Measurements from ENCODE around the gene ITSN1.

DNA sequence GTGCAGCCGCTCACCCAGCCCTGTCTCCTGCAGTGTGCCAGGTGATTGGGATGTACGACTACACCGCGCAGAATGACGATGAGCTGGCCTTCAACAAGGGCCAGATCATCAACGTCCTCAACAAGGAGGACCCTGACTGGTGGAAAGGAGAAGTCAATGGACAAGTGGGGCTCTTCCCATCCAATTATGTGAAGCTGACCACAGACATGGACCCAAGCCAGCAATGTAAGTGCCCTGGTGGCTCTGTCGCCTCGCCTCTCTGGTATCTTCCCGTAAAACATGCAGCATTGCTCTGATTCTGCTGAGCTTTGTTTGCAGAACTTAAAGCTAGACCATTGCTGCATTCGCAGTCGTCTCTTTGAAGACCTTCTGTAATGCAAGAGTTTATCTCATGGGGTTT lies 194.1 kb downstream of the ITSN1 start:
- TF ChIP-seq, protein P1, sequence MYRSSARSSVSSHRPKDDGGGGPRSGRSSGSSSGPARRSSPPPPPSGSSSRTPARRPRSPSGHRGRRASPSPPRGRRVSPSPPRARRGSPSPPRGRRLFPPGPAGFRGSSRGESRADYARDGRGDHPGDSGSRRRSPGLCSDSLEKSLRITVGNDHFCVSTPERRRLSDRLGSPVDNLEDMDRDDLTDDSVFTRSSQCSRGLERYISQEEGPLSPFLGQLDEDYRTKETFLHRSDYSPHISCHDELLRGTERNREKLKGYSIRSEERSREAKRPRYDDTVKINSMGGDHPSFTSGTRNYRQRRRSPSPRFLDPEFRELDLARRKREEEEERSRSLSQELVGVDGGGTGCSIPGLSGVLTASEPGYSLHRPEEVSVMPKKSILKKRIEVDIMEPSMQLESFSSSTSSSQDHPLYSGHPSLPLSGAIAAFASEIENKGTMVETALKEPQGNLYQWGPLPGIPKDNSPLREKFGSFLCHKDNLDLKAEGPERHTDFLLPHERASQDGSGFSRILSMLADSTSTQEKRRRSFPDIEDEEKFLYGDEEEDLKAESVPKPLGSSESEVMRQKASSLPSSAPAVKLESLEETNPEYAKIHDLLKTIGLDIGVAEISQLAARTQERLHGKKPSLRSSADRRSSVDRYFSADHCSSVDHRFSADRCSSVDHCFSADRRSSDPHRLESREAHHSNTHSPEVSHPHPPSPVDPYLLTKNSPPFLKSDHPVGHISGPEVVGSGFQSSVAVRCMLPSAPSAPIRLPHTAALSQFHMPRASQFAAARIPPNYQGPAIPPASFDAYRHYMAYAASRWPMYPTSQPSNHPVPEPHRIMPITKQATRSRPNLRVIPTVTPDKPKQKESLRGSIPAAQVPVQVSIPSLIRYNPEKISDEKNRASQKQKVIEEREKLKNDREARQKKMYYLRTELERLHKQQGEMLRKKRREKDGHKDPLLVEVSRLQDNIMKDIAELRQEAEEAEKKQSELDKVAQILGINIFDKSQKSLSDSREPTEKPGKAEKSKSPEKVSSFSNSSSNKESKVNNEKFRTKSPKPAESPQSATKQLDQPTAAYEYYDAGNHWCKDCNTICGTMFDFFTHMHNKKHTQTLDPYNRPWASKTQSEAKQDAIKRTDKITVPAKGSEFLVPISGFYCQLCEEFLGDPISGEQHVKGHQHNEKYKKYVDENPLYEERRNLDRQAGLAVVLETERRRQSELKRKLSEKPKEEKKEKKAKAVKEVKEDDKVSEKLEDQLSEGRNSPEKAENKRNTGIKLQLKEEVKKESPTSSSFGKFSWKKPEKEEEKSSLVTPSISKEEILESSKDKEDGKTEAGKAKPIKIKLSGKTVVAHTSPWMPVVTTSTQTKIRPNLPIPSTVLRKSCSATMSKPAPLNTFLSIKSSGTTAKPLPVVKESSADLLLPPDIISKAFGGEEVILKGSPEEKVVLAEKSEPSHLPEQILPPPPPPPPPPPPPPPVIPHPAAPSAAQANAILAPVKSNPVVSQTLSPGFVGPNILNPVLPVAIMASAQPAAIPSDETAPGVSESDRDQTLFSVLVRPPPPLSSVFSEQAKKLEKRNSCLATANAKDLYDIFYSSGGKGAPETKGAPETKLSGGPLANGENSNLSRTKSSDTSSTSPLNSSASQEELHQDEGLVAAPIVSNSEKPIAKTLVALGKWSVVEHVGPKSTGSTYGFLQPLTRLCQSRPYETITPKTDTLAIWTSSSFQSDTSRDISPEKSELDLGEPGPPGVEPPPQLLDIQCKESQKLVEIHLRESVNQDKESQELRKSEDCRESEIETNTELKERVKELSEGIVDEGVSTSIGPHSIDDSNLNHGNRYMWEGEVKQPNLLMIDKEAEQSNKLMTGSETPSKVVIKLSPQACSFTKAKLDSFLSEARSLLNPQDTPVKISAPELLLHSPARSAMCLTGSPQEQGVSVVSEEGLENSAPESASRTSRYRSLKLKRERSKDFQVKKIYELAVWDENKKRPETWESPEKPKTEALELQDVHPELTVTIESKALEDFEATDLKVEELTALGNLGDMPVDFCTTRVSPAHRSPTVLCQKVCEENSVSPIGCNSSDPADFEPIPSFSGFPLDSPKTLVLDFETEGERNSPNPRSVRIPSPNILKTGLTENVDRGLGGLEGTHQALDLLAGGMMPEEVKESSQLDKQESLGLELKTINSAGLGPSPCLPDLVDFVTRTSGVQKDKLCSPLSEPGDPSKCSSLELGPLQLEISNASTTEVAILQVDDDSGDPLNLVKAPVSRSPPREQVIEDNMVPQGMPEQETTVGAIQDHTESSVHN (CRISPR knock-in tag; IDR thresholded peaks at IDR 0.05) = no peak
- TF ChIP-seq, protein P2, sequence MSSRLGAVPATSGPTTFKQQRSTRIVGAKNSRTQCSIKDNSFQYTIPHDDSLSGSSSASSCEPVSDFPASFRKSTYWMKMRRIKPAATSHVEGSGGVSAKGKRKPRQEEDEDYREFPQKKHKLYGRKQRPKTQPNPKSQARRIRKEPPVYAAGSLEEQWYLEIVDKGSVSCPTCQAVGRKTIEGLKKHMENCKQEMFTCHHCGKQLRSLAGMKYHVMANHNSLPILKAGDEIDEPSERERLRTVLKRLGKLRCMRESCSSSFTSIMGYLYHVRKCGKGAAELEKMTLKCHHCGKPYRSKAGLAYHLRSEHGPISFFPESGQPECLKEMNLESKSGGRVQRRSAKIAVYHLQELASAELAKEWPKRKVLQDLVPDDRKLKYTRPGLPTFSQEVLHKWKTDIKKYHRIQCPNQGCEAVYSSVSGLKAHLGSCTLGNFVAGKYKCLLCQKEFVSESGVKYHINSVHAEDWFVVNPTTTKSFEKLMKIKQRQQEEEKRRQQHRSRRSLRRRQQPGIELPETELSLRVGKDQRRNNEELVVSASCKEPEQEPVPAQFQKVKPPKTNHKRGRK (CRISPR knock-in tag; IDR thresholded peaks at IDR 0.05) = no peak
- TF ChIP-seq ZNF260 (CRISPR knock-in tag; IDR thresholded peaks at IDR 0.05; ENCODE audit: borderline replicate concordance, low read depth) (no peak), CTCF (CRISPR knock-in tag; IDR thresholded peaks at IDR 0.05) (no peak), RAD21 (CRISPR knock-in tag; IDR thresholded peaks at IDR 0.05) (no peak), ZNF138 (CRISPR knock-in tag; IDR thresholded peaks at IDR 0.05; ENCODE audit: low read depth) (no peak), EZH2 (conservative IDR thresholded peaks at IDR 0.05; ENCODE audit: low read depth, low read length) (no peak), NR2F6 (IDR thresholded peaks at IDR 0.05) (no peak), NR2F6 (CRISPR knock-in tag; IDR thresholded peaks at IDR 0.05) (no peak), YY1 (IDR thresholded peaks at IDR 0.05; ENCODE audit: insufficient read depth, insufficient replicate concordance, low read depth, low read length) (no peak)
- TF ChIP-seq, protein P3, sequence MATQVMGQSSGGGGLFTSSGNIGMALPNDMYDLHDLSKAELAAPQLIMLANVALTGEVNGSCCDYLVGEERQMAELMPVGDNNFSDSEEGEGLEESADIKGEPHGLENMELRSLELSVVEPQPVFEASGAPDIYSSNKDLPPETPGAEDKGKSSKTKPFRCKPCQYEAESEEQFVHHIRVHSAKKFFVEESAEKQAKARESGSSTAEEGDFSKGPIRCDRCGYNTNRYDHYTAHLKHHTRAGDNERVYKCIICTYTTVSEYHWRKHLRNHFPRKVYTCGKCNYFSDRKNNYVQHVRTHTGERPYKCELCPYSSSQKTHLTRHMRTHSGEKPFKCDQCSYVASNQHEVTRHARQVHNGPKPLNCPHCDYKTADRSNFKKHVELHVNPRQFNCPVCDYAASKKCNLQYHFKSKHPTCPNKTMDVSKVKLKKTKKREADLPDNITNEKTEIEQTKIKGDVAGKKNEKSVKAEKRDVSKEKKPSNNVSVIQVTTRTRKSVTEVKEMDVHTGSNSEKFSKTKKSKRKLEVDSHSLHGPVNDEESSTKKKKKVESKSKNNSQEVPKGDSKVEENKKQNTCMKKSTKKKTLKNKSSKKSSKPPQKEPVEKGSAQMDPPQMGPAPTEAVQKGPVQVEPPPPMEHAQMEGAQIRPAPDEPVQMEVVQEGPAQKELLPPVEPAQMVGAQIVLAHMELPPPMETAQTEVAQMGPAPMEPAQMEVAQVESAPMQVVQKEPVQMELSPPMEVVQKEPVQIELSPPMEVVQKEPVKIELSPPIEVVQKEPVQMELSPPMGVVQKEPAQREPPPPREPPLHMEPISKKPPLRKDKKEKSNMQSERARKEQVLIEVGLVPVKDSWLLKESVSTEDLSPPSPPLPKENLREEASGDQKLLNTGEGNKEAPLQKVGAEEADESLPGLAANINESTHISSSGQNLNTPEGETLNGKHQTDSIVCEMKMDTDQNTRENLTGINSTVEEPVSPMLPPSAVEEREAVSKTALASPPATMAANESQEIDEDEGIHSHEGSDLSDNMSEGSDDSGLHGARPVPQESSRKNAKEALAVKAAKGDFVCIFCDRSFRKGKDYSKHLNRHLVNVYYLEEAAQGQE (IDR thresholded peaks at IDR 0.05; ENCODE audit: borderline replicate concordance in 1 of 2, low read depth in 1 of 2, low read length in 2 of 2) = no peak
- TF ChIP-seq, protein P4, sequence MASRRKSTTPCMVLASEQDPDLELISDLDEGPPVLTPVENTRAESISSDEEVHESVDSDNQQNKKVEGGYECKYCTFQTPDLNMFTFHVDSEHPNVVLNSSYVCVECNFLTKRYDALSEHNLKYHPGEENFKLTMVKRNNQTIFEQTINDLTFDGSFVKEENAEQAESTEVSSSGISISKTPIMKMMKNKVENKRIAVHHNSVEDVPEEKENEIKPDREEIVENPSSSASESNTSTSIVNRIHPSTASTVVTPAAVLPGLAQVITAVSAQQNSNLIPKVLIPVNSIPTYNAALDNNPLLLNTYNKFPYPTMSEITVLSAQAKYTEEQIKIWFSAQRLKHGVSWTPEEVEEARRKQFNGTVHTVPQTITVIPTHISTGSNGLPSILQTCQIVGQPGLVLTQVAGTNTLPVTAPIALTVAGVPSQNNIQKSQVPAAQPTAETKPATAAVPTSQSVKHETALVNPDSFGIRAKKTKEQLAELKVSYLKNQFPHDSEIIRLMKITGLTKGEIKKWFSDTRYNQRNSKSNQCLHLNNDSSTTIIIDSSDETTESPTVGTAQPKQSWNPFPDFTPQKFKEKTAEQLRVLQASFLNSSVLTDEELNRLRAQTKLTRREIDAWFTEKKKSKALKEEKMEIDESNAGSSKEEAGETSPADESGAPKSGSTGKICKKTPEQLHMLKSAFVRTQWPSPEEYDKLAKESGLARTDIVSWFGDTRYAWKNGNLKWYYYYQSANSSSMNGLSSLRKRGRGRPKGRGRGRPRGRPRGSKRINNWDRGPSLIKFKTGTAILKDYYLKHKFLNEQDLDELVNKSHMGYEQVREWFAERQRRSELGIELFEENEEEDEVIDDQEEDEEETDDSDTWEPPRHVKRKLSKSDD (CRISPR knock-in tag; IDR thresholded peaks at IDR 0.05; ENCODE audit: low read depth) = no peak
